HG02798 (cell line): ENCODE data around the gene PTPRM.

ENCODE experiments used
- ATAC-seq: cut with Tn5 transposase; IDR thresholded peaks from one replicate; pipeline ENCODE4 v1.9.1; 2021; ENCODE audit warnings: mild to moderate bottlenecking; ENCODE audit not compliant: unreplicated experiment, poor library complexity

PTPRM gene

GRCh38 chr18:7566244-7566566 lies 911 bp upstream of the PTPRM start:
- ATAC-seq, result no peak

DNA sequence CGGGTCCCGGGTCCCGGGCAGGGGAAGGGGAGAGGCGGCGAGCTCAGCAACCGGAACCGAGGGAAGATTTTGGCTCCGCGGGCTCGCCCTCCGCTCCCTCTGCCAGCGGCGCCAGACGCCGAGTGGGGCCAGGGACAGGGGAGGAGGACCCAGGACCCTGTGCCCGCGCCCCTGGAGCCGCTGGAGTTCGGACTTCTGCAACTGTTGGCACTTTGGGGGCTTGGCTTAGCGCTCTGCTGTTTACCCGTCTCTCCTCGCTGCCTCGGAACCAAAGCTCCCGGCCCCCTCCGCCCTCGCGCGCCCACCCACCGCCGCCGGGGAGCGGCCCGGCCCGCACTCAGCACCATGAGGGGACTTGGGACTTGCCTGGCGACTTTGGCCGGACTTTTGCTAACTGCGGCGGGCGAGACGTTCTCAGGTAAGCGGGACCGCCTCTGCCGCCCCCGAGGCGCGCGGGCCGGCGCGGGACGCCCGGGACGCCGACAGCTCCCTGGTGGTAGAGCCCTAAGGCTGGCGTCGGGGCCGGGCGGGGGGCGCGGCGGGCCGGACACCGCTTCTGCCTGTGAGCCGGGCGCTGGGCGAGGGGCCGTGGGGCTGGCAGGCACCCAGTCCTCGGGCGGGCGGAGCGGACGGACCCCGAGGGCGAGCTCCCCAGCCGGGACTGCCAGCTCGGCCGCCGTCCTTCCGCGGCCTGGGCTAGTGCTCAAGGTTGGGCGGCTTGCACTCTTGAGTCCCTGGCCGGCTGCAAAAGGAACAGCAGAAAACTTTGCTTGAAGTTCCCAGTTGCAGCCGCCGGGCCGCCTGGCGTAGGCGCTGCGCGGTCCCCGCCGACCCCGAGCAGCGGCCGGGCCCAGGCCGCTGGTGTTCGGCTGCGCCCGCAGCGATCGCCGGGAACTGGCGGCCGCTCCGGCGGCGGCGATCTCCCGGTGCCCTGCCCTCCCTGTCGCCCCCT lies 634 bp downstream of the PTPRM start:
- no peak for ATAC-seq

DNA sequence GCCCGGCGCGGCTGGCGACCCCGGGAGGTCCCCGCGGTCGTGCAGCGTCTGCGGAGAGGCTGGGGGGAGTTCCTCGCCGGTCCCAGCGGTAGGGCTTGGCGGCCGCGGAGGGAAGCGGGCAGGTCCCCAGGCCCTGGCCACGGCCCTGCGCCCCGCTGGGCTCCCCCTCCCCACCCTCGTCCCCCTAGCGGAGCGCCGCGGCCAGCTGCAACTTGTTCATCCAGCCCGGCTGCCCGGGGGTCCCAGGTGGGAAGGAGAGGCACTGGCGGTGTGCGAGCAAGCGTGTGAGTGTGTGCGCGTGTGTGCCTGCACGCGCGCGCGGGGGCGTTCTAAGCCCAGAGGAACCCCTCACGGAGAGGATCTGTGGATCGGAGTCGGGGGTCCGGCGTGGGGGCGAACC lies 1.3 kb downstream of the PTPRM start:
- ATAC-seq, result no peak

GRCh38 chr18:7571626-7572025 lies 4.5 kb downstream of the PTPRM start:
- no peak for ATAC-seq

DNA sequence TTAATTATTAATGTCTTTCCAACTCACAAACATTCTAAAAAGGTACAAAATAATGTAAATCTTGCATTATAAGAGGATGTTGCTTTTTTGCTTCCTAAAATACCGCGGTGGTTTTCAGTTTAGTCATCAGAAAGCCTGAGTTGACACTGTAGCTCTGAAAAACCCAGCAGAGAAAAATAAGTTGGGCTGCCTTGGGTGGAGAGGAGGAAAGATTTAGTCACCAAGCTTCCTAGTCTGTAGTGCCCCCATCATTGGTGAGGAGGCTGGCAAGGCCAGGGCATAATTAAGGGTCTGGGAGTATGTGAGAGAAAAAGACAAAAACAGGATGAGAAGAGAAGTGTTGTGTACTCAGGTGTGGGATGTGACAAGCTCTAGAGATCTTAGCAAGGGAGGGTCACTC lies 5.7 kb downstream of the PTPRM start:
- ATAC-seq, result no peak

- no peak for ATAC-seq
Measured at GRCh38 chr18:7575465-7576028, 8.4 kb downstream of the PTPRM start.

DNA sequence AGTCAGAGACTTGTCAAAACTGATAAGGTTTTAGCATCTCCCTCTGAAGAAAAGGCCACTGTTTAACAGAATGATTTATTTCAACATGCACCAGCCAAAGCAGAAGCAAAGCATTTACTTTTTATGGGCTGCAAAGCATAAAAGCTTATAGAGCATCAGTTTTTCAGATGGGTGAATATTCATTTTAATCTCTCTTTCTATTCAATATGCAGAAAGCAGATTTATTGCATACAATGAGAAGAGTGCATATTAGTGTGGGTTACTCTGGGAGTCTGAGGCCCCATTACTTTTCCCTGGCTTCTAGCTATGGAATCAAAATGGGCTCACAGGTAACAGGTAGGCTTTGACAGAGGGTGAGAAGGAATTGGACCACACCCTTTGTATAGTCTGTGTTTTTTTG lies 9.0 kb downstream of the PTPRM start:
- no peak for ATAC-seq

GRCh38 chr18:7576685-7577084 lies 9.6 kb downstream of the PTPRM start:
- no peak for ATAC-seq

DNA sequence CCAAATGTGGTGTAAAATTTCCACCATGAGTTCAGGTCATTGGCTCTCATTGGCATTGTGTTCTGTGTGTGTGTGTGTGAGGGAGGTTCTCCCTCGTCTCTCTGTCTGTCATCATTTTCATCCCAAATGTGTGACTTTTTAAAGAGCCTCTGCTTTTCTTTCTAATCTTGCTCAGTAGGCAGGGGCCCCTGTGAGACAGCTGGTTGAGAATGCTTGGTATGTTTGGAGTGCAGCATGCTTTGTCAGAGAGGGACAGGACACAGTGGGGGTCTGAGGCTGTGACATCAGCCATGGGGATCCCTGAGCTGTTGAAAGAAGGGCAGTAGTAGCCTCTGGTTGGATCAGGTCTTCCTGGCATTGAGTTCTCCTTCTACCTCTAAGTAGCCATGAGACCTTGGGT lies 10.6 kb downstream of the PTPRM start:
- ATAC-seq, result no peak

GRCh38 chr18:7579176-7579917 lies 12.2 kb downstream of the PTPRM start:
- no peak for ATAC-seq

DNA sequence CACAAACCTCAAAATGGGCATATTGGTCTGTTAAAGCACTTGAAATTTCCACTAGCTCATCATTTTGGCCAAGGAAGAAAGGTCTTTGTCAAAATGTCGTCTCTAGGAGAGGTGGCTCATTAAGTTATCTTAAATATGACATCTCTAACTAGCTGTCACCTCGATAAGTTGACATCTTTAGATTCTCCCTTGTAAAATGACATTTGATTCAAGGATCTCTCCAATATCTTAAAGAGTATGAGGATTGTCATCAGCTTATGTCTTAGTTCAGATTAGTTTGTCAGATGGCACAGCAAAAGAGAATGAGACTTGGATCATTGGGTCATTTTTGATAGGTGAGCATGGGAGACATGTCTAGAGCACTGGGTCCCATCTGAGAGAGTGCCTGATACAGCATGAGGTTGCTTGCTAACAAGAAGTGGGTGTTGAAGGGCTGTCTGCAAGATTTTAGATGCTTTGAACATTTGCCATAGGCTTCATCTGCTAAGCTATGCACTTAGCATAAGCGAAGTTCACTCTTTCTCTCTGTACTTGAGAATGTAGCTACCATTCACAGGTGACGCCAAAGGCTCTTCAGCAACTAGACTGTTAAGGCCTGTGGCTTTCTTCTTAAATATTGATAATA lies 12.9 kb downstream of the PTPRM start:
- no peak for ATAC-seq

- no peak for ATAC-seq
Measured at GRCh38 chr18:7584646-7585275, 17.6 kb downstream of the PTPRM start.

GRCh38 chr18:7585276-7585670 lies 18.2 kb downstream of the PTPRM start:
- no peak for ATAC-seq

GRCh38 chr18:7586379-7586778 lies 19.3 kb downstream of the PTPRM start:
- ATAC-seq, result no peak

DNA sequence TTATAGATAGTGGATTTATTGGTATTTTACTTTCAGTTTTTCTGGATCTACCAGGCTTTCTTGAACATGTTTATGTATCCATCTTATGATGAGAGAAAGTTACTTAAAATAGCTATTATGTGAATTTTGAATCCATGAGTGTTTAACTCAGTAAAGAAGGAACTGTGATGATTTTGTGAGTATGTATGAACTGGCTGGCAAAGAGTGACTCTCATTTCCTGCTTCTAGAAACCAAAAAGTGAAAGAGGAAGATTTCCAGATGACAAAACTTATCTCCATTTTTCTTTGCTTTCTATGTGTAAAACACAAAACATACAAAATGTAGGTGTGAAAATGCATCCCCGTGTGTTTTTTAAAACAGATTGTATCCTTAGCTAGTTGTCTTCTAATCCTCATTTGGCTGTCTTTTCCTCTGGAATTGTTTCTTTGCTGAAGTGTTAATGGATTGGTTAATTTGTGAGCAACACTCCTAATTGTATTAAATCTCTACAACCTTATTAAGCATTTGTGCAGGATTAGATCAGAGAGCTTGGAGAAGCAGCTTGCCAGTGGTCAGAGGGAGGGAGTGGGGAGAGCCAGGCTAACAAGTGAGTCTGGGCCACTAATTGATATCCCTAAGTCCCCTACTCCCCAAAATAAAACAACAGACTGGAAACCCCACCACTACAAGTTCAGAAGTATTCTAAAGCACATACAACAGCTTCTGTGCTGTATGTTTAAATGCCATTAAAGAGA lies 23.9 kb downstream of the PTPRM start:
- no peak for ATAC-seq

GRCh38 chr18:7592305-7593071 lies 25.4 kb downstream of the PTPRM start:
- no peak for ATAC-seq

DNA sequence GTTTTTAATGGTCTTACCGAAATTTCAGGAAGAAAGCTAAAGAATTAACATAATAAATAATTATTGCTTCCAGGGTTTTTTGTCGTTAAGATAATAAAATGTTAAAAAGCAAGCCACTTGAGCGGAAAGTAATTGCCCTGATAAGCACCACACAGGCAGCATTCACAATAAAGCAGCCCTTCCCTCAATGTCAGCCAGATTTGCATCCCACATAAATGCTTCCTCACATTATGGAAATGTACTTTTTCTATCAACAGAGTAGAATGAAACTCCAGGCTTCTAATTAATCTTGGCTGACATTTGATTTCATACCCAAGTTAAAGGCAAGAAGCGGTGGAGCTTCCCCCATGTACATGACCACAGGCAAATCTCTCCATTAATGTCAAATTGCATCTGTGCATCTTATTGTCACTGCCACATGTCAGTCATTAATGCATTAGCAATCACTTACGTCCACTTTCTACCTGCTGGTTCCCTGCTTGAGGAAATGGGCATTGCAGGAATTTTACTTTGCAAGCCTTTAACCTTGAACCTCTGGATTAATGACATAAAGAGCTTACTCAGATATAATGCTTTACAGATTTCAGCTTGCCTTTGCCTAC lies 26.2 kb downstream of the PTPRM start:
- no peak for ATAC-seq

DNA sequence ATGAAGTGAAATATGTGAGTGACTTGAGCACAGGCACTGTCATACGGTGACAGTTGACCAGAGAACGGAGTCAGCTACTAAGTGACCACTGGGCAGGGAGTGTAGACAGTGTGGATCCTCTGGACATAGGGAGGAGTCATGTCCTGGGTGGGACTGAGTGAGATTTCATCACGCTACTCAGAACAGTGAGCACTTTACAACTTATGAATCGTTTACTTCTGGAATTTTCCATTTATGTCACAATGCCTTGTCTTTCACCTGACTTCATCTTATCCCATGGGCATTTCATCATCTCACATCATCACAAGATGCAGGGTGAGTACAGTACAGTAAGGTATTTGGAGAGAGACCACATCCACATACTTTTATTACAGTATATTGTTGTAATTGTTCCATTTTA lies 29.0 kb downstream of the PTPRM start:
- ATAC-seq, result no peak

DNA sequence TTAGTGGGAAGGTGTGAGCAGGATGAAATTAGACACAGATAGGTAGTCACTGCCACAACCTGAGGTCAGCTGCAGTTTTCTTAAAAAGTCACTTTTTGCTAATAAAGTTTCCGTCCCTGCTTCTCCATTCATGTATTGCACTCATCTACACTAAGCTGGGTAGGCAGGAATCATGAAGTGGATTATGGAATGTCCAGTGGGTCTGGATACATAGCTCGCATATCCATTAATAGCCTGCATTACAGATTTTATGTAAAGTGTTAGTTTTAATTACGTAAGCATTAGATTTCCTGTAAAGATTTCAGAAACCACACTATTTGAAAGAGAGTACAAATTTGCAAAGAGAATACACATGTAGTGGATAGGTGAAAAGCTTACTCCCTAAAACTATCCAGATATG lies 30.4 kb downstream of the PTPRM start:
- ATAC-seq, result no peak
